DMS53 (cell line): Measurements from ENCODE around the gene SMPX.

Experiments
- DNase-seq: peaks from one replicate; lab custom pipeline; 2025; lab: John Stamatoyannopoulos, UW

Gene SMPX

DNA sequence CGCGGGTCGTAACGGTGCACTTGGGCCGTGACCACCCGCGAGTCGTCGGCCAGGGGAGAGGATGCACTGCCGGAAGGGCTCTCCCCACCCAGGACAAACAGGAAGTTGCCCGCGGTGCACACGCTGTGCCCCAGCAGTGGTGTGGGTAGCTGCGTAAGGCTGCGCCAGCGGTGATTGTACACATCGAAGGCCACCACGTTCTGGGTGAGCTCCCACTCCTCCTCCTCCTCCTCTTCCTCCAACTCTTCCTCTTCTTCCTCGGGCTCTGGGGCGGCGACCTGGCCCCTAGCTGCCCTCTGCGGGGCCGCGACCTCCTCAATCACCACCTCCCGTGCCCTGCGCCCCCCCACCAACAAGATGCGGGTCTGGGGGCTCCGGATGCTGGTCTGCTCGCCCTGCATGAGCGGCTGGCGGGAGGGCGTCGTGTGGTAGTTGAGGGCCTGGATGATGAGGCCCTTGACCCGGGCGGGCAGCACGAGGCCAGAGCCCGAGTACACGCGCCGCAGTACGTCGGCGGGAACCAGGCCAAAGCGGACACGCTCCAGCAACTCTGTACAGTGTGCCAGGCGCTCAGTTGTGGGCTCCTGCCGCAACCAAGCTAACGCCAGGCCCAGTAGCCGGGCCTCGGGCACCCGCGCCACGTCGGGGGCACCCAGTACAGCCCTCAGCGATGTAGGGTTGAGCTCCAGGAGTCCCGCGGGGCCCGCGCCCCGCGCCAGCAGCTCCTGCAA lies 101.2 kb downstream of the SMPX start:
- DNase-seq, result no peak
